PC-9 (cell line): ENCODE results near the gene RFPL4AL1. TPM values are rescaled to one million over a fixed set of nuclear protein-coding genes. Genes with fewer than 3 reads are reported as not detected.
A peak's percentile ranks its signal among the peaks of the same experiment; 100 is the strongest.
"Not testable (repeated sequence)": the region's sequence is repeated elsewhere in the genome, so short reads cannot be mapped to it uniquely, and the experiment has no call there.

Experiments used
- Bru-seq: library from RNA; stranded (reverse); fragments of 400-500 nt; gene quantifications from one replicate; lab custom pipeline; 2021; lab: Mats Ljungman, UMichigan
- BruChase-seq, 2 experiments: library from RNA; stranded (reverse); fragments of 400-500 nt; gene quantifications; one replicate each; lab custom pipeline; 2021; lab: Mats Ljungman, UMichigan
- BruUV-seq: library from RNA; stranded (reverse); fragments of 400-500 nt; replicated peaks from 2 replicates; lab custom pipeline; 2021; lab: Mats Ljungman, UMichigan
- CTCF ChIA-PET: fragments of 300-600 bp; sonication (Branson Sonifier 250); formaldehyde crosslinking; loops from one replicate; lab custom pipeline; 2022; ENCODE audit warnings: antibody characterized with exemption; lab: Charles Lee
- POLR2A ChIA-PET: fragments of 300-600 bp; sonication (Branson Sonifier 250); formaldehyde crosslinking; loops from one replicate; lab custom pipeline; 2022; ENCODE audit warnings: antibody characterized with exemption; ENCODE audit not compliant: unreplicated experiment; lab: Charles Lee
- DNase-seq, 2 experiments: peaks; one replicate each; pipeline versions ENCODE4 v3.0.0 to v3.0.0-alpha.2; 2015 to 2022; ENCODE audit warnings: mixed read lengths in 1 of 2
- H2AFZ ChIP-seq: fragments of 200-600 bp; sonication (generic); 2 replicates; pipeline ENCODE4 v1.8.1; 2017; ENCODE audit warnings: antibody characterized with exemption
- H3F3A ChIP-seq: fragments of 200-600 bp; sonication (generic); 2 replicates; pipeline ENCODE4 v1.8.1; 2017; ENCODE audit warnings: antibody characterized with exemption, mild to moderate bottlenecking, low read depth; ENCODE audit not compliant: insufficient read depth
- H3K27ac ChIP-seq: fragments of 200-600 bp; sonication (generic); 2 replicates; pipeline ENCODE4 v1.6.1; 2016; ENCODE audit warnings: mixed run types
- H3K27me3 ChIP-seq: fragments of 200-600 bp; sonication (generic); 2 replicates; pipeline ENCODE4 v1.6.1; 2016; ENCODE audit warnings: low read depth, mixed run types; ENCODE audit not compliant: insufficient read depth
- H3K36me3 ChIP-seq: fragments of 200-600 bp; sonication (generic); 2 replicates; pipeline ENCODE4 v1.6.1; 2016; ENCODE audit warnings: low read depth, mixed run types
- H3K4me1 ChIP-seq: fragments of 200-600 bp; sonication (generic); replicated peaks from 2 replicates; pipeline ENCODE4 v1.6.1; 2016; ENCODE audit warnings: mixed run types; ENCODE audit not compliant: insufficient read depth
- H3K4me2 ChIP-seq: fragments of 200-600 bp; sonication (generic); 2 replicates; pipeline ENCODE4 v1.6.1; 2017; ENCODE audit warnings: mixed run types
- H3K4me3 ChIP-seq: fragments of 200-600 bp; sonication (generic); 2 replicates; pipeline ENCODE4 v1.6.1; 2016; ENCODE audit warnings: mixed run types
- H3K79me2 ChIP-seq: fragments of 200-600 bp; sonication (generic); 2 replicates; pipeline ENCODE4 v1.6.1; 2017; ENCODE audit warnings: low read depth, mixed run types
- H3K9me2 ChIP-seq: fragments of 200-600 bp; sonication (generic); 2 replicates; pipeline ENCODE4 v1.8.1; 2017; ENCODE audit warnings: mild to moderate bottlenecking; ENCODE audit not compliant: insufficient read depth
- H3K9me3 ChIP-seq: fragments of 200-600 bp; sonication (generic); 2 replicates; pipeline ENCODE4 v1.8.1; 2016; ENCODE audit warnings: low read depth; ENCODE audit not compliant: insufficient read depth
- H4K20me1 ChIP-seq: fragments of 200-600 bp; sonication (generic); 2 replicates; pipeline ENCODE4 v1.8.1; 2017; ENCODE audit not compliant: insufficient read depth
- EZH2 ChIP-seq: fragments of 200-600 bp; sonication (generic); IDR thresholded peaks from 2 replicates; pipeline ENCODE4 v1.8.0; 2017; ENCODE audit warnings: antibody characterized with exemption, low read depth
- intact Hi-C: fragments of 100-400 bp; cut with micrococcal nuclease; formaldehyde crosslinking; loops from one replicate; pipeline ENCODE4 v1.10.0; 2022; ENCODE audit not compliant: unreplicated experiment
- long read RNA-seq: library from polyadenylated mRNA; stranded (forward); transcript quantifications from one replicate; pipeline ENCODE4 v2.0.0, GENCODE V29; 2022
- total RNA-seq: library from RNA; stranded (reverse); gene quantifications from 2 replicates; pipeline ENCODE4 v1.2.3, GENCODE V29; 2021
- TF ChIP-seq, protein P1 (sequence below): fragments of 200-600 bp; sonication (generic); conservative IDR thresholded peaks from 2 replicates; pipeline ENCODE4 v1.6.1; 2017; ENCODE audit warnings: mixed run types, antibody characterized with exemption, mild to moderate bottlenecking, moderate library complexity

The RFPL4AL1 gene
- total RNA-seq (not detected in 2 replicates), Bru-seq, nascent RNA (percentile 11 among the genes with signal in this experiment), BruChase-seq, experiment 1, labeled RNA remaining after a 2-hour chase (not detected), BruChase-seq, experiment 2, labeled RNA remaining after a 6-hour chase (not detected)
- long read RNA-seq = 0 reads

DNA sequence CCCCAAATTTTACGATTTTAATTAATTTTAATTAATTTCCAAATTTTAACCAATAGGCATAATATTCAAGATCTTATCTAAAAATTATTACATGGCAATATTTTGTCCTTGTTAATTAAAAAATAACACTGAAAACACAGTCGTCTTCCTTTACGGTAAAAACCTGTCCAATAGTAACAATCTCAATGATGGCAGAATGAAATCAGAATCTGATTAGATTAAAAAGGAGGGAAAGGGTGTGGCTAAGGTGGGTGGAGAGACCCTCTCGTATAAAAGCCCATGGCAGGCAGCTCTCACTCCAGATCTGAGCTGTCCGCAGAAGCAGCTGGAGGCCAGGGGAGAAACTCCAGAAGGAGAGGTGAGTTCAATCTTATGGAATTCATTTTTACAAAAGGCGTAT lies at the start of gene RFPL4AL1:
RFPL4AL1 (plus strand) TSS at position 301 of the 400 bp plus-strand sequence. CDS start 2,687 bp downstream, outside the sequence.
- POLR2A ChIA-PET, H3K9me2 ChIP-seq, H3K9me3 ChIP-seq, H3K4me3 ChIP-seq, H3F3A ChIP-seq, H3K79me2 ChIP-seq, H4K20me1 ChIP-seq, H3K27ac ChIP-seq, intact Hi-C loops, CTCF ChIA-PET, DNase-seq, H3K4me2 ChIP-seq, H3K36me3 ChIP-seq, H2AFZ ChIP-seq, H3K4me1 ChIP-seq, BruUV-seq: not testable (repeated sequence)
- H3K27me3 ChIP-seq = peaks cover 67% of the 10 kb centered on the region

DNA sequence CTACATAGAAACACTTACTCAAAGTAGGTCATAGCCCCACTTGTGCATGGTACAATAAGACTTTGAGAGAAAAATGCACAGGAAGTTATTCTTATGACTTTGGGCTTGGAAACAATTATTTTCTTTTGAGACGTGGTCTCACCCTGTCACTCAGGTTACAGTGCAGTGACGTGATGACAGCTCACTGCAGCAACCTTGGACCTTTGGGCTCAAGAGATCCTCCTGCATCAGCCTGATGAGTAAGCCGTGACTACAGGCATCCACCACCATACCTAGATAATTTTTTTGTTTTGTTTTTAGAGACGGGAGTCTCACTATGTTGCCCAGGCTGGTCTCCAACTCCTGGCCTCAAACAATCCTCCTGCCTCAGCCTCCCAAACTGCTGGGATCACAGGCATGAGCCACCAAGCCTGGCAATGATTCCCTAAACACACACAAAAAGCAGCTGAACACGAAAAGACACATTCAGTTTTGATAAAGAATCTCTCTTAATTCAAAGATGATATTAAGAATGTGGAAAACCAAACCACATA lies 48.6 kb upstream of the RFPL4AL1 start:
- Histone ChIP-seq H3K27me3 (peaks cover 88% of the 10 kb centered on the region), H3K9me2 (no peaks in the 10 kb centered on the region), H4K20me1 (no peaks in the 10 kb centered on the region), H3K4me1 (no peaks in the 10 kb centered on the region), H3K4me2 (no peak overlapping the region), H3K27ac (no peak overlapping the region), H2AFZ (no peak overlapping the region), H3F3A (no peaks in the 10 kb centered on the region), H3K79me2 (no peaks in the 10 kb centered on the region), H3K9me3 (peaks cover 7% of the 10 kb centered on the region; the same call in 1 of the 2 replicates), H3K36me3 (no peaks in the 10 kb centered on the region), H3K4me3 (no peak overlapping the region)
- intact Hi-C loops = no loop called here
- TF ChIP-seq, protein P1, sequence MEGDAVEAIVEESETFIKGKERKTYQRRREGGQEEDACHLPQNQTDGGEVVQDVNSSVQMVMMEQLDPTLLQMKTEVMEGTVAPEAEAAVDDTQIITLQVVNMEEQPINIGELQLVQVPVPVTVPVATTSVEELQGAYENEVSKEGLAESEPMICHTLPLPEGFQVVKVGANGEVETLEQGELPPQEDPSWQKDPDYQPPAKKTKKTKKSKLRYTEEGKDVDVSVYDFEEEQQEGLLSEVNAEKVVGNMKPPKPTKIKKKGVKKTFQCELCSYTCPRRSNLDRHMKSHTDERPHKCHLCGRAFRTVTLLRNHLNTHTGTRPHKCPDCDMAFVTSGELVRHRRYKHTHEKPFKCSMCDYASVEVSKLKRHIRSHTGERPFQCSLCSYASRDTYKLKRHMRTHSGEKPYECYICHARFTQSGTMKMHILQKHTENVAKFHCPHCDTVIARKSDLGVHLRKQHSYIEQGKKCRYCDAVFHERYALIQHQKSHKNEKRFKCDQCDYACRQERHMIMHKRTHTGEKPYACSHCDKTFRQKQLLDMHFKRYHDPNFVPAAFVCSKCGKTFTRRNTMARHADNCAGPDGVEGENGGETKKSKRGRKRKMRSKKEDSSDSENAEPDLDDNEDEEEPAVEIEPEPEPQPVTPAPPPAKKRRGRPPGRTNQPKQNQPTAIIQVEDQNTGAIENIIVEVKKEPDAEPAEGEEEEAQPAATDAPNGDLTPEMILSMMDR = no peak
- no peak for TF ChIP-seq EZH2
- BruUV-seq = no TSS peak
- ChIA-PET POLR2A (no interaction called here), CTCF (no interaction called here)
- DNase-seq = no peak

DNA sequence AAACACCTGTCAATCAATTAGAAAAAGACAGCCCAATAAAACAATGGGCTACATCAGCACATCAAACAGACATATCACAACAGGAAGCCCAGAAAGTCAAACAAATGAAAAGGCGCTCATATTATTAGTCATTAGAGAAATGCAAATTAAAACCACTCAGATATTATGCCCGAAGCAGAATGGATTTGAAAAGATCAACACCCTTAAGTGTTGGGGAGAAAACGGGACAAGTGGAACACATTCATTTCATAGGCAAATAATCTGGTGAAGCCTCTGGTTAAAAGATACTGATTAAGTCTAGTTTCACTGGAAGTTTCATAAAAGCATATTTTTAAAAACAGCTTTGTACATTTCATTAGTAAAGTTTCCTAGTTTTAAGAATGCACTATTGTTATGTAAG lies 48.1 kb upstream of the RFPL4AL1 start:
- BruUV-seq = no TSS peak
- no peak overlapping the region for H3K4me3 ChIP-seq
- ChIA-PET CTCF (no interaction called here), POLR2A (no interaction called here)
- TF ChIP-seq EZH2 = no peak
- TF ChIP-seq, protein P1 = no peak
- no peaks in the 10 kb centered on the region for H3K9me2 ChIP-seq
- H3K36me3 ChIP-seq = no peaks in the 10 kb centered on the region
- no peak for DNase-seq
- no peaks in the 10 kb centered on the region for H3K79me2 ChIP-seq
- H3K27ac ChIP-seq = no peak overlapping the region
- H3K4me1 ChIP-seq = no peaks in the 10 kb centered on the region
- intact Hi-C loops = no loop called here
- peaks cover 7% of the 10 kb centered on the region; the same call in 1 of the 2 replicates for H3K9me3 ChIP-seq
- peaks cover 88% of the 10 kb centered on the region for H3K27me3 ChIP-seq
- H3K4me2 ChIP-seq = no peak overlapping the region
- H2AFZ ChIP-seq = no peak overlapping the region
- H4K20me1 ChIP-seq = no peaks in the 10 kb centered on the region
- H3F3A ChIP-seq = no peaks in the 10 kb centered on the region
